Lower leg skin (tissue), 4 donors: Measurements from ENCODE around the gene ZNF385D. TPM values are rescaled to one million over a fixed set of nuclear protein-coding genes. Genes with fewer than 3 reads are reported as not detected.

Source experiments
- DNase-seq, 2 donors: peaks; one replicate each; pipeline ENCODE4 v3.0.0-alpha.2; 2019; ENCODE audit warnings: low spot score in 2 of 2
- H3K4me3 ChIP-seq: fragments of 200-600 bp; sonication (generic); 2 replicates; pipeline ENCODE4 v1.5.1; 2017; ENCODE audit warnings: mild to moderate bottlenecking, low read depth; ENCODE audit not compliant: poor library complexity, severe bottlenecking
- POLR2A ChIP-seq, 2 donors: fragments of 450-650 bp; IDR thresholded peaks; one replicate each; pipeline ENCODE4 v1.6.1; 2016 to 2017; ENCODE audit warnings: antibody characterized with exemption in 2 of 2, mild to moderate bottlenecking in 1 of 2, moderate library complexity in 1 of 2
- WGBS, 2 donors: methylation state at CpG; one replicate each; pipeline ENCODE4 v1.1.5; 2018; 5-methylcytosine and 5-hydroxymethylcytosine counted together
- intact Hi-C: fragments of 100-400 bp; cut with DNase I; formaldehyde crosslinking; loops from one replicate; pipeline ENCODE4 v1.15.0; 2023; ENCODE audit warnings: low total_unique reads
- total RNA-seq, 4 donors: library from RNA; depleted of rRNA; stranded (reverse); fragments of >200 nt; gene quantifications; one replicate each; pipeline ENCODE4 v1.1.0, GENCODE V29; 2016
- TF ChIP-seq, protein P1 (sequence below), 3 donors: fragments of 450-650 bp; IDR thresholded peaks; one replicate each; pipeline ENCODE4 v1.5.1; 2016; ENCODE audit warnings: antibody characterized with exemption in 3 of 3, mild to moderate bottlenecking in 3 of 3, moderate library complexity in 2 of 3

ZNF385D gene
- total RNA-seq, 4 donors from 2014 or later, result 0.38 to 4.2 (median 2.1) TPM

GRCh38 chr3:21792176-21792575, 41.2 kb upstream of the ZNF385D start:
- DNase-seq, result no peak
- WGBS, 2 donors, result 43 to 82% methylated on average over 1 of the region's 1 CpG
- TF ChIP-seq POLR2A (IDR thresholded peaks at IDR 0.05), result no peak
- TF ChIP-seq, protein P1, sequence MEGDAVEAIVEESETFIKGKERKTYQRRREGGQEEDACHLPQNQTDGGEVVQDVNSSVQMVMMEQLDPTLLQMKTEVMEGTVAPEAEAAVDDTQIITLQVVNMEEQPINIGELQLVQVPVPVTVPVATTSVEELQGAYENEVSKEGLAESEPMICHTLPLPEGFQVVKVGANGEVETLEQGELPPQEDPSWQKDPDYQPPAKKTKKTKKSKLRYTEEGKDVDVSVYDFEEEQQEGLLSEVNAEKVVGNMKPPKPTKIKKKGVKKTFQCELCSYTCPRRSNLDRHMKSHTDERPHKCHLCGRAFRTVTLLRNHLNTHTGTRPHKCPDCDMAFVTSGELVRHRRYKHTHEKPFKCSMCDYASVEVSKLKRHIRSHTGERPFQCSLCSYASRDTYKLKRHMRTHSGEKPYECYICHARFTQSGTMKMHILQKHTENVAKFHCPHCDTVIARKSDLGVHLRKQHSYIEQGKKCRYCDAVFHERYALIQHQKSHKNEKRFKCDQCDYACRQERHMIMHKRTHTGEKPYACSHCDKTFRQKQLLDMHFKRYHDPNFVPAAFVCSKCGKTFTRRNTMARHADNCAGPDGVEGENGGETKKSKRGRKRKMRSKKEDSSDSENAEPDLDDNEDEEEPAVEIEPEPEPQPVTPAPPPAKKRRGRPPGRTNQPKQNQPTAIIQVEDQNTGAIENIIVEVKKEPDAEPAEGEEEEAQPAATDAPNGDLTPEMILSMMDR (IDR thresholded peaks at IDR 0.05), result no peak
- H3K4me3 ChIP-seq, result no peak overlapping the region
- intact Hi-C loops, result no loop called here

GRCh38 chr3:21791356-21791755, 40.3 kb upstream of the ZNF385D start:
- no peak for DNase-seq
- intact Hi-C loops, result no loop called here
- H3K4me3 ChIP-seq, result no peak overlapping the region
- TF ChIP-seq, protein P1 (IDR thresholded peaks at IDR 0.05), result no peak
- TF ChIP-seq POLR2A (IDR thresholded peaks at IDR 0.05), result no peak
- WGBS, 2 donors, result 39 to 43% methylated on average over 2 of the region's 2 CpGs

DNA sequence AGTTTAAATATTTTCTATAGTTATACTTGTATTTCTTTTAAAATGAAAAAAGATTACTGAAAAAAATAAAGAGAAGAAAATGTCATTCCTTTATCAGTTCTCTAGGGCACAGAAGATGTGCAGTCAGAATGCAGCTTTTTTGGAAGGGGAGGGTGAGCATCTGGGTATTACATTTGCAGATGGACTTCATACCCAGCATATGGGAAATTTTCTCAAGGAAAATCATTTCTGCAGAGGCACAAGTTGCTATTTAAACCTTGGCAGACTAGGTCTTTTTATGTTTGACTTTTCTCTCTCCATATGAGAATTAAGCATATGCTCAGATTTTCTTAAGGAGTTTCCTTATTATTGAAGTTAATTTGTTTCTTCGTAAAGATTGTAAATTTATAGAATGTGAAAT, 39.5 kb upstream of the ZNF385D start:
- WGBS, 2 donors, result 73 to 81% methylated on average over 1 of the region's 1 CpG
- H3K4me3 ChIP-seq, result no peak overlapping the region
- intact Hi-C loops, result no loop called here
- TF ChIP-seq, protein P1 (IDR thresholded peaks at IDR 0.05), result no peak
- TF ChIP-seq POLR2A (IDR thresholded peaks at IDR 0.05), result no peak
- no peak for DNase-seq

GRCh38 chr3:21789730-21790129, 38.7 kb upstream of the ZNF385D start:
- TF ChIP-seq, protein P1 (IDR thresholded peaks at IDR 0.05), result no peak
- no peak for TF ChIP-seq POLR2A (IDR thresholded peaks at IDR 0.05)
- WGBS, 2 donors, result 46 to 96% methylated on average over 1 of the region's 1 CpG
- H3K4me3 ChIP-seq, result no peak overlapping the region
- no peak for DNase-seq
- intact Hi-C loops, result no loop called here

GRCh38 chr3:21786438-21786797, 35.4 kb upstream of the ZNF385D start:
- TF ChIP-seq, protein P1 (IDR thresholded peaks at IDR 0.05), result no peak
- TF ChIP-seq POLR2A (IDR thresholded peaks at IDR 0.05), result no peak
- intact Hi-C loops, result no loop called here
- 61 to 64% methylated on average over 2 of the region's 2 CpGs for WGBS, 2 donors
- H3K4me3 ChIP-seq, result no peak overlapping the region
- DNase-seq, result no peak

DNA sequence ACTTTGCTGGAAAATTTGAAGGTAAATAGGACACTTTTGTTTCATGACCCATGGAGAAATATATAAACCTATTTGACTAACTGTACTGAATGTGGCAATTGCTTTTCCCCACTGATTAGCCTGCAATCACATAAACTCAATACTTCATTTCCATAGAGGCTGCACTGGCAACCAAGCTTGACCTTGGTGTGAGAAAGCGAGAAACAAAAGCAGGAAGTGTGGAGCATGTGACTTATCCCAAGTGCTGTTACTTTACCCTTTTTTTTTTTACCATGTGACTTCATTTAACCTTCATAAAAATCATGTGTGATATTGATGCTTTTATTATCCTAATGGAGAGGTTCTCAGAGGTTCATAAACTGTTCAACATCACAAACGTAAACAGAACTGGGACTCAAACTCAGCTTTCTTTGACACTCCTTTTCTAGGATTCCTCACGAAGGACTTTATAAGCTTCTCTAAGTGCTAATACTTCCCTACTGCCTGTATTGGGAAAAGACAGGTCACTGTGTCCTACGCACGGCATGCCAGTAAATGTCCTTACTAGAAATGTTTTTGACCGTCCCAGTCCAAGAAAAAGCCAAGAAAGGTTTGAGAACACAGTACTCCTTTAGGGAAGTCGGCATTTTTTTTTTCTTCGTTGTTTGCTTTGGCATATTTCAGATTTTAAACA, 34.9 kb upstream of the ZNF385D start:
- no peak for DNase-seq
- H3K4me3 ChIP-seq, result no peak overlapping the region
- 63 to 66% methylated on average over 8 of the region's 8 CpGs for WGBS, 2 donors
- intact Hi-C loops, result no loop called here
- TF ChIP-seq, protein P1 (IDR thresholded peaks at IDR 0.05), result no peak
- TF ChIP-seq POLR2A (IDR thresholded peaks at IDR 0.05), result no peak
